NCI-H2227 (cell line): ENCODE data around the gene MLPH.

Source experiments
- DNase-seq: peaks from one replicate; lab custom pipeline; 2025; ENCODE audit not compliant: unreplicated experiment; lab: John Stamatoyannopoulos, UW

MLPH gene

GRCh38 chr2:237515621-237516275, 28.7 kb downstream of the MLPH start:
- DNase-seq = no peak

- DNase-seq = no peak
These were observed 30.1 kb downstream of the MLPH start for GRCh38 chr2:237517163-237517562.

GRCh38 chr2:237517990-237518389, 30.9 kb downstream of the MLPH start:
- DNase-seq = no peak

GRCh38 chr2:237519506-237520245, 32.6 kb downstream of the MLPH start:
- no peak for DNase-seq

- DNase-seq = no peak
These were observed 33.2 kb downstream of the MLPH start for GRCh38 chr2:237520290-237520689.

- no peak for DNase-seq
These were observed 37.6 kb downstream of the MLPH start for GRCh38 chr2:237524631-237525030.

- DNase-seq = no peak
These were observed 38.6 kb downstream of the MLPH start for GRCh38 chr2:237525559-237526157.

- no peak for DNase-seq
These were observed 40.2 kb downstream of the MLPH start for GRCh38 chr2:237527233-237527632.

- no peak for DNase-seq
These were observed 40.7 kb downstream of the MLPH start for GRCh38 chr2:237527766-237528165.

- no peak for DNase-seq
These were observed 42.7 kb downstream of the MLPH start for GRCh38 chr2:237529452-237530402.

- DNase-seq = no peak
These were observed 43.7 kb downstream of the MLPH start for GRCh38 chr2:237530472-237531433.

GRCh38 chr2:237532160-237532559, 45.1 kb downstream of the MLPH start:
- DNase-seq = no peak

- DNase-seq = peak; percentile 36
These were observed 46.7 kb downstream of the MLPH start for GRCh38 chr2:237533668-237534161.

- no peak for DNase-seq
These were observed 47.3 kb downstream of the MLPH start for GRCh38 chr2:237534380-237534779.

- DNase-seq = no peak
These were observed 48.5 kb downstream of the MLPH start for GRCh38 chr2:237535385-237536082.

- DNase-seq = no peak
These were observed 49.0 kb downstream of the MLPH start for GRCh38 chr2:237536083-237536415.

GRCh38 chr2:237536617-237537016, 49.6 kb downstream of the MLPH start:
- no peak for DNase-seq

GRCh38 chr2:237538001-237538720, 51.1 kb downstream of the MLPH start:
- DNase-seq = no peak

- no peak for DNase-seq
These were observed 51.9 kb downstream of the MLPH start for GRCh38 chr2:237538901-237539300.
